ENCODE results near the gene PCNX2.

Gene PCNX2

GRCh38 chr1:233338102-233338501, 42.6 kb upstream of the PCNX2 start:
- TF ChIP-seq RAD21 (IDR thresholded peaks at IDR 0.05; ENCODE audit: low read depth): no peak
- TF ChIP-seq NFIC (IDR thresholded peaks at IDR 0.05): no peak
- TF ChIP-seq EP300 (IDR thresholded peaks at IDR 0.05; ENCODE audit: borderline replicate concordance): no peak
- TF ChIP-seq EGR1 (IDR thresholded peaks at IDR 0.05): no peak
- no peak for TF ChIP-seq TAF1 (IDR thresholded peaks at IDR 0.05; ENCODE audit: low read depth)
- TF ChIP-seq TCF12 (IDR thresholded peaks at IDR 0.05; ENCODE audit: low read depth): no peak
- no peak for TF ChIP-seq REST (IDR thresholded peaks at IDR 0.05; ENCODE audit: low read depth)
- TF ChIP-seq CREB1 (IDR thresholded peaks at IDR 0.05; ENCODE audit: low read depth): no peak
- TF ChIP-seq TEAD4 (IDR thresholded peaks at IDR 0.05): no peak
- TF ChIP-seq FOXM1 (IDR thresholded peaks at IDR 0.05; ENCODE audit: borderline replicate concordance, low read depth): no peak
- TF ChIP-seq ZBTB7A (IDR thresholded peaks at IDR 0.05; ENCODE audit: low read depth): no peak
- no peak for TF ChIP-seq YY1 (IDR thresholded peaks at IDR 0.05; ENCODE audit: low read depth)
- TF ChIP-seq, protein P1, sequence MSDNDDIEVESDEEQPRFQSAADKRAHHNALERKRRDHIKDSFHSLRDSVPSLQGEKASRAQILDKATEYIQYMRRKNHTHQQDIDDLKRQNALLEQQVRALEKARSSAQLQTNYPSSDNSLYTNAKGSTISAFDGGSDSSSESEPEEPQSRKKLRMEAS (IDR thresholded peaks at IDR 0.05): no peak
- TF ChIP-seq CEBPB (IDR thresholded peaks at IDR 0.05): no peak
- TF ChIP-seq USF1 (IDR thresholded peaks at IDR 0.05): no peak

- TF ChIP-seq EGR1 (IDR thresholded peaks at IDR 0.05) (no peak), TEAD4 (IDR thresholded peaks at IDR 0.05) (no peak)
Measured at GRCh38 chr1:233337505-233337904, 42.0 kb upstream of the PCNX2 start.

GRCh38 chr1:233336554-233337456, 41.3 kb upstream of the PCNX2 start:
- TF ChIP-seq CREB1 (IDR thresholded peaks at IDR 0.05; ENCODE audit: low read depth) (no peak), CEBPB (IDR thresholded peaks at IDR 0.05) (no peak), USF1 (IDR thresholded peaks at IDR 0.05) (no peak), TEAD4 (IDR thresholded peaks at IDR 0.05) (no peak), RAD21 (IDR thresholded peaks at IDR 0.05; ENCODE audit: low read depth) (no peak), EGR1 (IDR thresholded peaks at IDR 0.05) (no peak), YY1 (IDR thresholded peaks at IDR 0.05; ENCODE audit: low read depth) (no peak), TCF12 (IDR thresholded peaks at IDR 0.05; ENCODE audit: low read depth) (no peak), TAF1 (IDR thresholded peaks at IDR 0.05; ENCODE audit: low read depth) (no peak), FOXM1 (IDR thresholded peaks at IDR 0.05; ENCODE audit: borderline replicate concordance, low read depth) (no peak), EP300 (IDR thresholded peaks at IDR 0.05; ENCODE audit: borderline replicate concordance) (no peak), ZBTB7A (IDR thresholded peaks at IDR 0.05; ENCODE audit: low read depth) (no peak), REST (IDR thresholded peaks at IDR 0.05; ENCODE audit: low read depth) (no peak), NFIC (IDR thresholded peaks at IDR 0.05) (no peak)
- TF ChIP-seq, protein P1 (IDR thresholded peaks at IDR 0.05): no peak

DNA sequence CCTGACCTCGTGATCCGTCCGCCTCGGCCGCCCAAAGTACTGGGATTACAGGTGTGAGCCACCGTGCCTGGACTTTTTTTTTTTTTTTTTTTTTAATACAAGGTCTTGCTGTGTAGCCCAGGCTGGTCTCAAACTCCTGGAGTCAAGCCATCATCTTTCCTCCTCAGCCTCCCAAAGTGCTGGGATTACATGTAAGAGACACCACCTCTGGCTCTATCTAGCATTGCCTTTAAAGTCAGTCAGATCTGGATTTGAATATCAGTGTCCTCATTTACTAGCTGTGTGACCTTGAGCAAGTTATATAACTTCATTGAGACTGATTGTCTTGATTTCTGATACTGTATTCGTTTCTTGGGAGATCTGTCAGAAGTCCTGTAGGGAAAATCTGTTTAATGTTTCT, 38.6 kb upstream of the PCNX2 start:
- TF ChIP-seq CEBPB (IDR thresholded peaks at IDR 0.05): no peak
- no peak for TF ChIP-seq CREB1 (IDR thresholded peaks at IDR 0.05; ENCODE audit: low read depth)
- no peak for TF ChIP-seq RAD21 (IDR thresholded peaks at IDR 0.05; ENCODE audit: low read depth)
- TF ChIP-seq, protein P1 (IDR thresholded peaks at IDR 0.05): no peak
- TF ChIP-seq EP300 (IDR thresholded peaks at IDR 0.05; ENCODE audit: borderline replicate concordance): no peak
- no peak for TF ChIP-seq REST (IDR thresholded peaks at IDR 0.05; ENCODE audit: low read depth)
- no peak for TF ChIP-seq USF1 (IDR thresholded peaks at IDR 0.05)
- no peak for TF ChIP-seq ZBTB7A (IDR thresholded peaks at IDR 0.05; ENCODE audit: low read depth)
